Fibroblast of the aortic adventitia (primary cell): ENCODE measurements around the gene GATA2. TPM values are rescaled to one million over a fixed set of nuclear protein-coding genes. Genes with fewer than 3 reads are reported as not detected.

Experiments
- DNase-seq: peaks from one replicate; pipeline ENCODE4 v3.0.0-alpha.2; 2010; ENCODE audit warnings: low read depth
- H3K4me3 ChIP-seq: 2 replicates; pipeline ENCODE4 v1.5.1; 2011; ENCODE audit warnings: low read depth, mild to moderate bottlenecking, control low read depth, low read length, moderate library complexity
- CTCF ChIP-seq: IDR thresholded peaks from 2 replicates; pipeline ENCODE4 v1.5.1; 2011; ENCODE audit warnings: mild to moderate bottlenecking, low read length, control low read depth, inconsistent platforms; ENCODE audit not compliant: insufficient read depth
- total RNA-seq: library from RNA; depleted of rRNA; stranded (reverse); fragments of >200 nt; gene quantifications from 2 replicates; pipeline ENCODE4 v1.2.3, GENCODE V29; 2012; ENCODE audit warnings: low replicate concordance

The GATA2 gene
- total RNA-seq, 1 donor, result 9.3 TPM

GRCh38 chr3:128430731-128431130 lies 62.3 kb downstream of the GATA2 start:
- H3K4me3 ChIP-seq, result no peak overlapping the region
- TF ChIP-seq CTCF, result no peak
- DNase-seq, result no peak

- no peak overlapping the region for H3K4me3 ChIP-seq
- no peak for DNase-seq
- no peak for TF ChIP-seq CTCF
These were observed 62.7 kb downstream of the GATA2 start for GRCh38 chr3:128430301-128430700.

- H3K4me3 ChIP-seq, result no peak overlapping the region
- TF ChIP-seq CTCF, result no peak
- DNase-seq, result no peak
These were observed 63.2 kb downstream of the GATA2 start for GRCh38 chr3:128429751-128430150.

Other genes starting within 250 kb of the GATA2 start
- 0.25 TPM in 1 of 2 replicates, not detected in the other for gene DNAJB8, start 26.3 kb downstream of the GATA2 start, total RNA-seq
- 147 and 341 TPM in 2 replicates for gene RPN1, start 157.6 kb upstream of the GATA2 start, total RNA-seq
- 96.8 and 166 TPM in 2 replicates for gene RAB7A, start 233.0 kb upstream of the GATA2 start, total RNA-seq